Activated naive CD8-positive, alpha-beta T cell (primary cell): Measurements from ENCODE around the gene CMAS.
"Not testable (repeated sequence)": the region's sequence is repeated elsewhere in the genome, so short reads cannot be mapped to it uniquely, and the experiment has no call there.

Experiments
- H3K27ac Mint-ChIP-seq: one replicate; pipeline ENCODE4 v1.8.0; 2021; ENCODE audit warnings: mixed read lengths
- H3K27me3 Mint-ChIP-seq: one replicate; pipeline ENCODE4 v1.8.0; 2021; ENCODE audit warnings: mixed read lengths
- H3K36me3 Mint-ChIP-seq: one replicate; pipeline ENCODE4 v1.8.0; 2021; ENCODE audit warnings: mixed read lengths
- H3K4me1 Mint-ChIP-seq: one replicate; pipeline ENCODE4 v1.8.0; 2021; ENCODE audit warnings: low read depth, mixed read lengths
- H3K4me3 Mint-ChIP-seq: one replicate; pipeline ENCODE4 v1.8.0; 2021; ENCODE audit warnings: mild to moderate bottlenecking, mixed read lengths
- H3K9me3 Mint-ChIP-seq: one replicate; pipeline ENCODE4 v1.8.0; 2021; ENCODE audit warnings: low read depth, mixed read lengths

CMAS gene

GRCh38 chr12:22064968-22065367 lies 18.9 kb downstream of the CMAS start:
- Mint-ChIP-seq H3K9me3 (no peaks in the 10 kb centered on the region), H3K4me1 (peaks cover 5% of the 10 kb centered on the region), H3K27me3 (no peaks in the 10 kb centered on the region), H3K36me3 (peaks cover 14% of the 10 kb centered on the region), H3K4me3 (no peak overlapping the region), H3K27ac (no peak overlapping the region)

DNA sequence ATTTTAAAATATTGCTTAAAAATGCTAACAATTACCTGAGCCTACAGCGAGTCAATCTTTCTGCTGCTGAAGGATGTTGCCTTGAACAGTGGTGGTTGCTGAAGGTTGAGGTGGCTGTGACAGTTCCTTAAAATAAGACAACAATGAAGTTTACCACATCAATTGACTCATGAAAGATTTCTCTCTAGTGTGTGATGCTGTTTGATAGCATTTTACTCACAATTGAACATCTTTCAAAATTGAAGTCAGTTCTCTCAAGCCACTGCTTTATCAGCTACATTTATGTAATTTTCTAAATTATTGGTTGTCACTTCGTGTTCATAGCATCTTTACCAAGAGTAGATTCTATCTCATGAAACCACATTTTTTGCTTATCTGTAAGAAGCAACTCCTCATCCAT lies 20.3 kb downstream of the CMAS start:
- H3K27me3 Mint-ChIP-seq: no peaks in the 10 kb centered on the region
- H3K4me1 Mint-ChIP-seq: peaks cover 5% of the 10 kb centered on the region
- H3K9me3 Mint-ChIP-seq: no peaks in the 10 kb centered on the region
- no peak overlapping the region for H3K4me3 Mint-ChIP-seq
- H3K27ac Mint-ChIP-seq: no peak overlapping the region
- H3K36me3 Mint-ChIP-seq: peaks cover 14% of the 10 kb centered on the region

GRCh38 chr12:22069851-22070250 lies 23.8 kb downstream of the CMAS start:
- H3K27ac Mint-ChIP-seq: no peak overlapping the region
- H3K4me3 Mint-ChIP-seq: no peak overlapping the region
- H3K36me3 Mint-ChIP-seq: peaks cover 14% of the 10 kb centered on the region
- peaks cover 5% of the 10 kb centered on the region for H3K4me1 Mint-ChIP-seq
- H3K9me3 Mint-ChIP-seq: no peaks in the 10 kb centered on the region
- H3K27me3 Mint-ChIP-seq: peaks cover 2% of the 10 kb centered on the region

- no peak overlapping the region for H3K27ac Mint-ChIP-seq
- H3K36me3 Mint-ChIP-seq: no peaks in the 10 kb centered on the region
- H3K27me3 Mint-ChIP-seq: no peaks in the 10 kb centered on the region
- H3K9me3 Mint-ChIP-seq: no peaks in the 10 kb centered on the region
- H3K4me1 Mint-ChIP-seq: no peaks in the 10 kb centered on the region
- H3K4me3 Mint-ChIP-seq: no peak overlapping the region
Measured at GRCh38 chr12:22082190-22082701, 36.2 kb downstream of the CMAS start.

DNA sequence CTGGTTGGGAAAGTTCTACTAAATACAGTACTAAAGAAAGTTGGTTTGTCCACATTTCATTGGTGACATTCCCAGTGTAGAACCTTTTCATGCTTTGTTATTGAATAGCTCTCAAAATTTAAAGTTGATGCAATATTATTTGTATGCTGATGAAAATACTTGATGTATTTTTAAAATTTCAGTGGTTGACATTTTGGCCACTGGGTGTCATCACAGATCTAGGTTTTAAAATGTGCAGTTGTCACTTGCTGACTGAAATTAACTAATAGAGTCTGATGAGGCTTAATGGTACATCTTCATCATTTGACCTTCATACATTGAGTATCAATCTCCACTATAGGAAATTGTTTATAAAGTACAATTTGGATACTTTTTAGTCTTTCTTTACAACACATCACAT lies 37.1 kb downstream of the CMAS start:
- Mint-ChIP-seq H3K4me3 (no peak overlapping the region), H3K27ac (no peak overlapping the region), H3K27me3 (no peaks in the 10 kb centered on the region), H3K4me1 (no peaks in the 10 kb centered on the region), H3K9me3 (no peaks in the 10 kb centered on the region), H3K36me3 (no peaks in the 10 kb centered on the region)

DNA sequence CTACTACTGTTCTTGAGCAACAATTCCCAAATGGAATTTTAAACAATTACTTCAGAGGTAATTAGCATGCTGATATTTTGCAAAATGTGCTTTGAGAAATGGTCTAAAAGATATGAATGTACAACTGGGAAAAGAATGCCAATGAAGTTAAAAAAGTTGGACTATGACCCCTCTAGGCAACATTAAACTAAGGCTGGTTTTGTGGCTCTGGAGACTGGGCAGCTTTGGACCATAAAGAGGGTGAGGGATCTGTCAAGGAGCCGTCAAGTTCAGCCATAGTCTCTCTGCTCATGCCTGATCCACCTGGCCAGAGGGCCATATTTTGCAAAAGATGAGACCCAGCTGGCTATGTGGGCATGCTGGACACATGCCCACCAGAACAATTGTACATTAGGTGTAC lies 38.8 kb downstream of the CMAS start:
- H3K36me3 Mint-ChIP-seq: no peaks in the 10 kb centered on the region
- H3K4me3 Mint-ChIP-seq: no peak overlapping the region
- no peaks in the 10 kb centered on the region for H3K4me1 Mint-ChIP-seq
- no peaks in the 10 kb centered on the region for H3K9me3 Mint-ChIP-seq
- H3K27me3 Mint-ChIP-seq: no peaks in the 10 kb centered on the region
- H3K27ac Mint-ChIP-seq: no peak overlapping the region

GRCh38 chr12:22088886-22089285 lies 42.9 kb downstream of the CMAS start:
- Mint-ChIP-seq H3K27ac (no peak overlapping the region), H3K27me3 (no peaks in the 10 kb centered on the region), H3K36me3 (peaks cover 1% of the 10 kb centered on the region), H3K9me3 (no peaks in the 10 kb centered on the region), H3K4me3 (no peak overlapping the region), H3K4me1 (no peaks in the 10 kb centered on the region)

DNA sequence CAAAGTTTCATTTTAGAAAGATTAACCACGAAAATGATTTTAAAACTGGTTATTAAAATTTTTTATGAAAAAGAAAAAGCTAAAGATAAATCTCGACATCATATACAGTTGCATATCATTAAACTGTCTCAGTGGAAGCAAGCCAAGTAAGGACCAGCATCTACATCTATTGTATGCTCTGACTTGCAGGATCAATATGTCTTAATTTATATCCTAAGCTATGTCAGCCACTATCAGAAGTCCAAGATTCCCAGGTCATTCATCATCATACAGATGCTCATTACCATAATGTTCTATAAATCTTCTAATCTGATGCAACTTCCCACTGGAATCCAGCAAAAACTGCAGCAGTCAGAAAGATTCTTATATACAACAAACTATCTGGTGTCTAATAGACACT lies 43.5 kb downstream of the CMAS start:
- no peaks in the 10 kb centered on the region for H3K9me3 Mint-ChIP-seq
- H3K4me1 Mint-ChIP-seq: no peaks in the 10 kb centered on the region
- no peak overlapping the region for H3K4me3 Mint-ChIP-seq
- H3K27me3 Mint-ChIP-seq: no peaks in the 10 kb centered on the region
- H3K36me3 Mint-ChIP-seq: peaks cover 2% of the 10 kb centered on the region
- H3K27ac Mint-ChIP-seq: no peak overlapping the region

- H3K36me3 Mint-ChIP-seq, H3K9me3 Mint-ChIP-seq, H3K4me1 Mint-ChIP-seq, H3K27me3 Mint-ChIP-seq, H3K27ac Mint-ChIP-seq, H3K4me3 Mint-ChIP-seq: not testable (repeated sequence)
Measured at GRCh38 chr12:22099062-22099461, 53.0 kb downstream of the CMAS start.

- no peak overlapping the region for H3K4me3 Mint-ChIP-seq
- no peaks in the 10 kb centered on the region for H3K9me3 Mint-ChIP-seq
- H3K4me1 Mint-ChIP-seq: peaks cover 3% of the 10 kb centered on the region
- peaks cover 3% of the 10 kb centered on the region for H3K27me3 Mint-ChIP-seq
- no peaks in the 10 kb centered on the region for H3K36me3 Mint-ChIP-seq
- H3K27ac Mint-ChIP-seq: no peak overlapping the region
Measured at GRCh38 chr12:22100958-22101748, 55.1 kb downstream of the CMAS start.

DNA sequence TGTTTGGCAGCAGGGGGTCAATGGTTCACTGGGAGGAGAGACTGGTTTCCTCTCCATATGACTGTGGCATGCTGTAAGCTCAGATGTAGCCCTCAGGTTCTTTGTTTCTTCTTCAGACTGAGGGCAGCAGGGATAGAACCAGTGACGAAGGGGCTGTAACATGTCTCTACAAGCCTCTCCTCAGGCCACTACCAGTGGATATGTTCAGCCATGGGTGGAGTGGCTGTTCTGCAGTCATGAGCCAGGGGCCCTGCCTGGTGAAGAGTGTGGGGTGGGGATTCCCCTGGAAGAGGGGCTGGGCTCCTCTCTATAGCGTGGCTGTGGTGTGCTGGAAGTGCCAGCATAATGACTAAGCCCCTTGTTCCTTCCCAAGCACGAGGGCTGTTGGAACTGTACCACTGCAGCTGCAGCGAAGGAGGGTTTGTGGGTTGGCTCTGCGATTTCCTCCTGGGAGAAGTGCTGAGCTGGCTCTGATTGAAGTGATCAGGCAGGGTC lies 55.8 kb downstream of the CMAS start:
- Mint-ChIP-seq H3K27ac (no peak overlapping the region), H3K9me3 (no peaks in the 10 kb centered on the region), H3K27me3 (peaks cover 3% of the 10 kb centered on the region), H3K4me1 (peaks cover 3% of the 10 kb centered on the region), H3K36me3 (no peaks in the 10 kb centered on the region), H3K4me3 (no peak overlapping the region)

GRCh38 chr12:22103418-22103817 lies 57.4 kb downstream of the CMAS start:
- H3K4me1 Mint-ChIP-seq: peaks cover 3% of the 10 kb centered on the region
- peaks cover 3% of the 10 kb centered on the region for H3K36me3 Mint-ChIP-seq
- peaks cover 3% of the 10 kb centered on the region for H3K9me3 Mint-ChIP-seq
- H3K27me3 Mint-ChIP-seq: peaks cover 3% of the 10 kb centered on the region
- H3K4me3 Mint-ChIP-seq: no peak overlapping the region
- no peak overlapping the region for H3K27ac Mint-ChIP-seq

DNA sequence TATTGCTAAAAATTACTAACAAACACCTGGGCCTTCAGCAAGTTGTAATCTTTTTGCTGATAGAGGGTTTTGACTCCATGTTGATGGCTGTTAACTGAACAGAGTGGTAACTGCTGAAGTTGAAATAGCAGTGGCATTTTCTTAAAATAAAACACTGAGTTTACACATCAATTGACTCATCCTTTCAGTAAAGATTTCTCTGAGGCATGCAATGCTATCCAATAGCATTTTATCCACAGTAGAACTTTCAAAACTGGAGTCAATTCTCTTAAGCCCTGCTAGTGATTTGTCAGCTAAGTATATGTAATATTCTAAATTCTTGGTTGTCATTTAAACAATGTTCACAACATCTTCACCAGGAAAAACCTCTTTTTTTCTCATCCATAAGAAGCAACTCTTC lies 59.5 kb downstream of the CMAS start:
- Mint-ChIP-seq H3K27ac (no peak overlapping the region), H3K4me1 (peaks cover 17% of the 10 kb centered on the region), H3K36me3 (peaks cover 6% of the 10 kb centered on the region), H3K4me3 (no peak overlapping the region), H3K27me3 (no peaks in the 10 kb centered on the region), H3K9me3 (peaks cover 9% of the 10 kb centered on the region)

GRCh38 chr12:22110176-22110575 lies 64.2 kb downstream of the CMAS start:
- Mint-ChIP-seq H3K36me3 (peaks cover 6% of the 10 kb centered on the region), H3K27ac (peak overlapping the region; percentile 64), H3K4me3 (no peak overlapping the region), H3K4me1 (peaks cover 16% of the 10 kb centered on the region), H3K27me3 (no peaks in the 10 kb centered on the region), H3K9me3 (peaks cover 9% of the 10 kb centered on the region)
